Choroid plexus epithelial cell (primary cell): ENCODE results near the gene EXD2.
A peak's percentile ranks its signal among the peaks of the same experiment; 100 is the strongest.

ENCODE experiments used
- DNase-seq: peaks from one replicate; pipeline ENCODE4 v3.0.0-alpha.2; 2010; ENCODE audit warnings: low read depth
- H3K4me3 ChIP-seq: 2 replicates; pipeline ENCODE4 v1.5.1; 2011; ENCODE audit warnings: low read depth, mild to moderate bottlenecking, control low read depth, low read length, moderate library complexity
- TF ChIP-seq, protein P1 (sequence below): conservative IDR thresholded peaks from 2 replicates; pipeline ENCODE4 v1.5.1; 2011; ENCODE audit warnings: low read depth, mild to moderate bottlenecking, control low read depth, inconsistent platforms, low read length, moderate library complexity

Gene EXD2

DNA sequence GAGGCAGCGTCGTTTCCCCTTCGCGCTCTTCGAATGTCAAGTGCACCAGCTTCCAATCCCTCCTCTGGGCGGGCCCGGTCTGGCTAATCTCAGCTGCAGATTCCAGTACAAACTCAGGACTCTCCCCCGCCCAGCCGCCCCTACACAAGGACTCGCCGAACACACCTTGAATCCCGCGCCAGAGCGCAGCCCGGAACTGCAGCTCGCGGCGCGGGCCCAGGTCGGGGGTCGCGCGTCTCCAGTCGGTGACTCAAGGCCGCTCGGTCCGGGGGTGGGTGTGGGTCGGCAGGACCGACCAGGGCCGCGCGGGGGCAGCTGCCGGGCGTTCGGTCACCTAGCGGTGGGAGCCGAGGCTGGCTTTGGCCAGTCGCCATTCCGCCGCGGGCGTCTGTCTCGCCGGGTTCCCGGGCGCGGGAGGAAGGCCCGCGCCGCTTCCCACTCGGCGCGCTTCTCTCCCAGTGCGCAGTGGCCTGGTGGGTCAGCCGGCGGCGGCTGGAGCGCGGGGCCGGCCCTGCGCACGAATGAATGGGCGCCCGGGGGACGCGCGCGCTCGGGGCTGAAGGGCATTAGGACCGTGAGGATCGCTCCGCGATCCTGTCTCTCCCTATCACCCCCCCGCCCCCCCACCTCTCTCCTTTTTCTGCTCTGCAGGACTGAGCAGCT, 68.4 kb downstream of the EXD2 start, which contains the start of gene GALNT16:
Gene GALNT16 (plus strand): TSS at position 632 of the 663 bp plus-strand sequence. CDS start 133 bp downstream, outside the sequence.
- peak; percentile 19 for DNase-seq
- TF ChIP-seq, protein P1, sequence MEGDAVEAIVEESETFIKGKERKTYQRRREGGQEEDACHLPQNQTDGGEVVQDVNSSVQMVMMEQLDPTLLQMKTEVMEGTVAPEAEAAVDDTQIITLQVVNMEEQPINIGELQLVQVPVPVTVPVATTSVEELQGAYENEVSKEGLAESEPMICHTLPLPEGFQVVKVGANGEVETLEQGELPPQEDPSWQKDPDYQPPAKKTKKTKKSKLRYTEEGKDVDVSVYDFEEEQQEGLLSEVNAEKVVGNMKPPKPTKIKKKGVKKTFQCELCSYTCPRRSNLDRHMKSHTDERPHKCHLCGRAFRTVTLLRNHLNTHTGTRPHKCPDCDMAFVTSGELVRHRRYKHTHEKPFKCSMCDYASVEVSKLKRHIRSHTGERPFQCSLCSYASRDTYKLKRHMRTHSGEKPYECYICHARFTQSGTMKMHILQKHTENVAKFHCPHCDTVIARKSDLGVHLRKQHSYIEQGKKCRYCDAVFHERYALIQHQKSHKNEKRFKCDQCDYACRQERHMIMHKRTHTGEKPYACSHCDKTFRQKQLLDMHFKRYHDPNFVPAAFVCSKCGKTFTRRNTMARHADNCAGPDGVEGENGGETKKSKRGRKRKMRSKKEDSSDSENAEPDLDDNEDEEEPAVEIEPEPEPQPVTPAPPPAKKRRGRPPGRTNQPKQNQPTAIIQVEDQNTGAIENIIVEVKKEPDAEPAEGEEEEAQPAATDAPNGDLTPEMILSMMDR: no peak
- H3K4me3 ChIP-seq: peak within 1 kb of the TSS; percentile 54

DNA sequence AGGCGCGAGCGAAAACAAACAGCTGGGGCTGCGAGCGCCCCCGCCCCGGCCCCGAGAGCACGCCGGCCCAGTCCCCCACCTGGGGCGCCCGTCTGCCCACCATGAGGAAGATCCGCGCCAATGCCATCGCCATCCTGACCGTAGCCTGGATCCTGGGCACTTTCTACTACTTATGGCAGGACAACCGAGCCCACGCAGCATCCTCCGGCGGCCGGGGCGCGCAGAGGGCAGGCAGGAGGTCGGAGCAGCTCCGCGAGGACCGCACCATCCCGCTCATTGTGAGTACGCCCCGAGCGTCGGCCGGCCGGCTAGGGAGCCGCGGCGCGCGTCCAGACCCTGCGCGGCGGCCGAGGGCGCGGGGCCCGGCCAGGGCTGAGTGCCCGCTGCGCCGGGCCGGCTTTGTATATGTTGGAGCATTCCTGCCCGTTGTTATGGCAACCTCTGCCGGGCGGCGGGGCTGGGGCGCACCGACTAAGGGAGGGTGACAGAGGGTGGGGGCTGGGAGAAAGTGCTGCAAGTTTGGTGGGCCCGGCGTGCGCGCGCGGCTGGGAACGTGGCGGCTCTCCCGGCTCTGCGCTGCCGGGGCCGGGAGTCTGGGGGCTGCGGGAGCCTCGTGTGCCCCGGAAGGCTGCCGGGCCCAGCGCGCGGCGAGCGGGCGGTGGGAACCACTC, 69.0 kb downstream of the EXD2 start:
- peak overlapping the region; percentile 54 for H3K4me3 ChIP-seq
- DNase-seq: peak; percentile 14

DNA sequence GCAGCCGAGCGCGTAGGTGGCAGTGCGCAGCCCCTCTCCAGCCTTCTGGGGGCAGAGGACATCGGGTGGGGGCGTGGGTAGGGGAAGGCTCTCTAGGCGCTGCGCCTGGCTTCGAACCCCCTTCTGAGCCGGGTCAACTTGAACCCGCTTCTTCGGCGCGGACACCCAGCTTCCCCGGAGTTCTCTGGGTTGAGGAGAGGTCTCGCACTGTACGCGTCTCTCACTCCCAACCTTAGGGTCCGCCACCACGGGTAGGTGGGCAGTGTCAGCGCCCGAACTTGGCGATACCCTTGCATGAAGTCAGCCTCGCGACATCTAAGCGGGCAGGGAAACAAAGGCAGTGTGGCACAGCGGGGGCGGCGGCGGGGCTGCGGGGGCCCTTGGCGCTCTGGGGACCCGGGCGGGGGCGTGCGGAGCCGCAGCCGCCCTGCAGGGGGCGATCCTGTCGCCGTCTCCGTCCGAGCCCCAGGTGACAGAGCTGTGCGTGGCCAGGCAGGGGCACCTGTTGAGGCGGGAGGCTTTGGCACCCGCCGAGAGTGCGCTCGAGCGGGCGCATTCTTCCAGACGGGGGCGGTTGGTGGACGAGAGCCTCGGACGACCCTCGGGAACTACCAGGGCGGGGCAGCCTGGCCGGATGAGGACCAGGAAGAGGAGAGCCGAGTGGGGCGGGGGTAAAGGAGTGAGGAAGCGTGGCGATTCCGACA, 69.7 kb downstream of the EXD2 start:
- peak overlapping the region; percentile 54 for H3K4me3 ChIP-seq
- no peak for DNase-seq
- TF ChIP-seq, protein P1: peak; percentile 45

More for the DNA sequence above, 69.0 kb downstream of the EXD2 start:
- TF ChIP-seq, protein P1: no peak

DNA sequence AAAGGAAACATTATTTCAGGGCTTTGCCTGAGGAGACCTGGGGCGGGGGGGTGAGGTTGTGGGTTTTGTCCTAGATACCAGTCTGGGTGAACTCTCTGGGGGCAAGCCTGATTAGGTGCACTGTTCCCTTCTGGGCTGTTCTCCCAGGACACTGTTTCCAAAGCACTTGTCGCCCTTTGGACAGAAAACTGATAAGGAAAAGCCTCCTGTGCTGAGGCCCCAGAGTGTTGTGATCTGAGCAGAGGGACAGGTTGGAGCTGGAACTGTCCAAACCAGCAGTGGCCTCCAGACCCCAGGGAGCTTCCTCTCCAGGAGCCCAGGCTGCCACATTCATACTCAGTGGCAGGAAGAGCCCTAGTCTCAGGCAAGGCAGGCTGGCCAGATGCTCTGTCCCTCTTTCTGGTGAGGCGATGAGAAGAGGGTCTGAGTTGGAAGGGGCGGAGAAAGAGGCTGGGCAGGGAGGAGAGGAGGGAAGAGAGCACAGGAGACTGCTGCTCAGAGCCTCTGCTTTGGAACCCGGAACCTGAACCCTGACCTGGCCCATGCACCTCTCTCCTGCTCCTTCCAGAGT, 70.5 kb downstream of the EXD2 start:
- H3K4me3 ChIP-seq: no peak overlapping the region
- TF ChIP-seq, protein P1: no peak
- no peak for DNase-seq

DNA sequence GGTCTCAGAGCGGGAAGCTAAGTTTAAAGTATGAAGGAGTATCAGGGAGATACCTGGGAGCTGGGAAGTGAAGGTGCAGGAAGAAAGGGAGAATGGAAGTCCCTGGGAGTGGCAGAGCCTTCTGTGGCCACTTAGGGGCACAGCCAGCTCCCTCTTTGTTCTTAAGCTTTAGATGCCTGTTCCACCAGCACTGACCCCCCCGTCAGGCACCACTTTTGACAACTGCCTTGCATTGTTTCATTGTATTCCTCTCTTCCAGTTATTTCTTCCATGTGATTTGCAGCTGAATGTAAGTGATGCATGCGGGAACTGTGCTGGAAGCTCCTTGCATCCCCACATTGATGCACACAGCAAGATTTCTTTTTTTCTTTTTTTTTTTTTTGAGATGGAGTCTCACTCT, 71.2 kb downstream of the EXD2 start:
- H3K4me3 ChIP-seq: no peak overlapping the region
- TF ChIP-seq, protein P1: no peak
- no peak for DNase-seq

DNA sequence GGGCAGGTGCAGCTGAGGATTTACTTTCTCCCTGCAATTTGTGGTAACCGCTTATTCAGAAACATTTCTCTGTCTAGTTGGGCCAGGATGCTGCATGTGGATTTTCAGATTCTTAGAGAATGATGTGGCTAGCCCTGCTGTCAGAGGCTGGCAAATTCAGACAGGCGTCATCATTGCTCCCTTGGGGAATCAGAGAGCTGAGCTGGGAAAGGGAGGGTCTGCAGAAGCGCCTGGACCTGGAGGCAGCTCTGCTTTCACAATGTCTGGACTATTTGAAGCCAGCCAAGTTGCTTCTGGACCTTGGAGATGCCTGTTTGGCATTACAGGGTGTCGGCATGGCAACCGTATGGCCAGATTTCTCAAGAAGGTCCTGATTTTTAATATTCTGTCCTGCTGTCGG, 72.1 kb downstream of the EXD2 start:
- TF ChIP-seq, protein P1: no peak
- DNase-seq: peak; percentile 86
- H3K4me3 ChIP-seq: no peak overlapping the region
